Stimulated activated CD8-positive, alpha-beta memory T cell treated with anti-CD3 and anti-CD28 coated beads, Interleukin-12 subunit alpha, Interleukin-12 subunit beta, amount 100 ng/mL, for 24 hours (primary cell): ENCODE data around the gene ULK3.
A peak's percentile ranks its signal among the peaks of the same experiment; 100 is the strongest.

ENCODE experiments used
- DNase-seq: peaks from one replicate; pipeline ENCODE4 v3.0.0-alpha.2; 2020; ENCODE audit errors: extremely low read depth

ULK3 gene

DNA sequence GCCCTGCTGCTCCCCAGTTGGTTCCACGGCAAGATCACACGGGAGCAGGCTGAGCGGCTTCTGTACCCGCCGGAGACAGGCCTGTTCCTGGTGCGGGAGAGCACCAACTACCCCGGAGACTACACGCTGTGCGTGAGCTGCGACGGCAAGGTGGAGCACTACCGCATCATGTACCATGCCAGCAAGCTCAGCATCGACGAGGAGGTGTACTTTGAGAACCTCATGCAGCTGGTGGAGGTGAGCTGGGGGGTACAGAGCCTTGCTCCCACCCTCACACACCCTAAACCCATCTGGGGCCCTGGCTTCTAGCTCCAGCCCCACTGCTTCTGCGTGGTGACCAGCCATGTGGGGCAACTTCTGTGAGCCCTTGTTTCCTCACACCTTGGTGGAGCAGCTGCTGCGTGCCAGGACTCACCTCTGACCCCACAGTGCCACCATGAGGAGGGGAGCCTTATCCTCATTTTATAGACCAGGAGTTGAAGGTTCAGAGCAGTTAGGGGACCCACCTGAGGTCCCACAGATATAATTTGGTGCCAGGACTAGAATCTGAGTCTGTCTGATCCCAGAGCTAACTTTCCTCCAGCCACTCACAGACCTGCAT lies 43.6 kb downstream of the ULK3 start:
- DNase-seq = no peak

DNA sequence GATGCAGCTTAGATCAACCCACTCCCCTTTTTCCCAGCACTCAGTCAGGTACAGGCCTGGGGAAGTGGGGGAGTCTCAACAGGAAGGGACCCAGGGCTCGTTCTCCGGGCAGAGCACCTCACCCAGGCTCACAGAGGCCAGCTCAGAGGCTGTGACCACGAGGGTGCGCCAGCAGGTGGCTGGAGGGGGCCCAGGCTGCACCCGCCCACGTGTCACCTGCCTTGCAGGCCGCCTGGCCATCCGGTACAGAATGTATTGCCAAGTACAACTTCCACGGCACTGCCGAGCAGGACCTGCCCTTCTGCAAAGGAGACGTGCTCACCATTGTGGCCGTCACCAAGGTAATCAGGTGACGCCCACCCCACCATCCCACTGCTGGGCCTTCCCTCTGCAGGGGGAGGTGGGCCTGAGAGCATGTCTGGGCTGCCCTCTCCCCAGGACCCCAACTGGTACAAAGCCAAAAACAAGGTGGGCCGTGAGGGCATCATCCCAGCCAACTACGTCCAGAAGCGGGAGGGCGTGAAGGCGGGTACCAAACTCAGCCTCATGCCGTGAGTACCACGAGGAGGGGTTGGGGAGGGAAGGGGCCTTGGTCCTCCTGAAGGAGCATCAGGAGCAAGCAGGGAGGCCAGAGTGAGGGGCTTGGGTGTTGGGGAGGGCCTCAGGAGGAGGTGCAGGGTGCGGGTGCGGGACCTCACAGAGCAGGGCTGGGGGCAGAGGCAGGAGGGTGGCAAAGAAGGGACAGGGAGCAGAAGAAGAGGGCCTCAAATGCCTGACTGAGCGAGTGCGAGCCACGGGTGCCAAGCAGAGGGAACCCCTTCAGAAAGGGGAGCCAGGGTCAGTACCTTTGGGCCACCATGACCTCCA lies 44.3 kb downstream of the ULK3 start:
- no peak for DNase-seq

- DNase-seq = no peak
Measured at GRCh38 chr15:74795966-74796625, 46.9 kb downstream of the ULK3 start.

GRCh38 chr15:74794970-74795349 lies 48.0 kb downstream of the ULK3 start:
- no peak for DNase-seq

DNA sequence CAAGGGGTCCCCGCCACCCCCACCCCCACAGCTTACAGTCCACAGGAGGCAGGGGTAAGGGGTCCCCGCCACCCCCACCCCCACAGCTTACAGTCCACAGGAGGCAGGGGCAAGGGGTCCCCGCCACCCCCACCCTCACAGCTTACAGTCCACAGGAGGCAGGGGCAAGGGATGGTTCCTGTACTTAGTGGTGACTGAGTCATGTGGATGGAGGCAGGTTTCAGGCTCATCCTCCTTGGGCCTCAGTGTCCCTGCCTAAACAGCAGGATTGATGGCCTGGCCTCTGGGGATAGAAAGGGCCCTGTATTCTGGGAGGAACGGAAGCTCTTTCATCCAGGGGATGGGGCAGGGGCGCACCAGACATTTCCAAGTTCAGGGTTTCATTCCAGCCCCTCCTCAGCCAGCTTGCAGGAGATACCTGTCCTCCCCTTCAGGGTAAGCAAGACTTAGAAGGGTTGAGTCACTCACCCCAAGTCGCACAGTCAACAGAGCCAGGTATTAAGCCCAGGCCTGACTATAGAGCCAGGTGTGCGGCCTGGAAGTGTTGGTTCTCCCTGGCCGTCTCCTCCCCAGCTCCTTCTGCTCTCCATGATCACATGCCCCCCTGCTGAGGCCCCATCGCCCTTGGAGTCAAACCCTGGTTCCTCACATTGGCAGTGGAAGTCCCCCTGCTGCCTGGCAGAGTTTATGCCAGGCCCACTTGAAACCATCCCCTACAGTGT lies 48.5 kb downstream of the ULK3 start:
- no peak for DNase-seq

DNA sequence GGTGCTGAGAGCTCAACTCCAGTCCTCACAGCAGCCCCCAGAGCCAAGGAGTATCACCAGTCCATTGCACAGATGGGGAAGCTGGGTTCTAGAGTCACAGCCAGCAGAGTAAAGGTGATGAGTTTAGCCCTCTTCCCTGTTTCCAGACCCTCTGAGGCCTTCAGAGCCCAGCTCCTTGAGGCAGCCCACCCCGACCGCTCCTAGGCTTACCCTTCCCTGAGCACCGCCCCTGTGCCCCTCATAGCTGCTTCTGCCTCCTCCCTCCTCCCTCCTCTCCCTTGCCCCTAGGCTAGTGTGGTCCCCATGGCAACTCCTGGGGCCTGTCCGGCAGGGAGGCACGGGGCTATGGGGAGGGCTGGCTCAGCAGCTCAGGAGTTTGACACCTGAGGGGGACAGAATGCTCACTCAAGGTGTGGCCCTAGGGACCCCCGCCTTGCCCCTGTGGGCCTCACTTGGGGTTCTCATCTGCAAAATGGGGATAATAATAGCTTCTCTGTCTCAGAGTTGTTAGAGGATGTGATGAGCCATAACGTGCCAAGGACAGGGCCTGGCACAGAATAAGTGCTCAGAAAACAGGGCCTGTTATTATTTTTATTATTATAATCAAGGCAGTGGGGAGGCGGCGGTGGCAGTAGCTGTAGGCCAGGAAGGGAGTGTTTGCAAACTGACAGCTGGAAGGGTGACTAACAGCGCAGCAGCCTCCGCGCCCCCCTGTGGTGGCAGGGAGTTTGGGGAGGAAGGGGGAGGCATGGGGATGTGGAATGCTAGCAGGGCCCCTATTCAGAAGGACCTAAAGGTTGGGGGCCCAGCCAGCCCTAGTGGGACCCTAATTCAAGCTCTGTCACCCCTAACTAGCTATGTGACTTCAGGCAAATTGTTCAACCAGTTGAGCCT lies 49.6 kb downstream of the ULK3 start:
- no peak for DNase-seq

DNA sequence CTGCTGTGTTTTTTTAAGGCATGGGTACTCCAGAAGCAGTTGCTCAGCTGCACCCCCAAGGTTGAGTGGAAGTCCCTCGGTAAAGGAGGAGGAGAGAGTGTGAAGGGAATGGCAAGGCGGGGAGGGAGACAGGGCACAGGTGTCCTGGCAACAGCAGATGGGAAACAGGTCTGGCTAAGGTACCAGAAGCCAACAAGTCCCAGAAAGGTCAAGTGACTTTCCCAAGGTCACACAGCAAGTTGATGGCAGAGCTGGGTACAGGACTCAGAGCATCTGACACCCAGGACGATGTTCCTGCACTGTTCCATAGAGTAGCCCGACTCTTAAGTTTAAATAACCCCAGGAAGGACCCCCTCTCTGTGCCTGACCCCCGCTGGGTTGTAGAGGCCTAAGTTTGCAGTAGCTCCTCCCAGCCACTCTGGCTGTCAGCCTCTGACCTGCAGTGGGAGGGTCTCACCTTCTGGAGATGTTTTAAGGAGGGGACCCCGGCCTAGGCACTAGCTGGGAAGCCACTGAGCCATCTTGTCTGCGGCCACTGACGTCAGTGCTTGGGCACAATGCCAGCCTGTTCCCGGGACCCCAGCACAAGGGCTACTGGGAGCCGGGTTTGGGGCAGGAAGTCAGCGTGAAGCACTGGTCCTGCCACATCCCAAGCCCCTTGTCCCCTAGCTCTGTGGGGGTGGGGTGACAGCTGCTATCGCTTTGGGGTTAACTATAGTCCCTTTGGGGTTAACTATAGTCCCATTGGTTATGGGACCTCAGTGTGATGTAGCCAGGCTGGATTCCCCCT lies 50.5 kb downstream of the ULK3 start:
- DNase-seq = no peak

DNA sequence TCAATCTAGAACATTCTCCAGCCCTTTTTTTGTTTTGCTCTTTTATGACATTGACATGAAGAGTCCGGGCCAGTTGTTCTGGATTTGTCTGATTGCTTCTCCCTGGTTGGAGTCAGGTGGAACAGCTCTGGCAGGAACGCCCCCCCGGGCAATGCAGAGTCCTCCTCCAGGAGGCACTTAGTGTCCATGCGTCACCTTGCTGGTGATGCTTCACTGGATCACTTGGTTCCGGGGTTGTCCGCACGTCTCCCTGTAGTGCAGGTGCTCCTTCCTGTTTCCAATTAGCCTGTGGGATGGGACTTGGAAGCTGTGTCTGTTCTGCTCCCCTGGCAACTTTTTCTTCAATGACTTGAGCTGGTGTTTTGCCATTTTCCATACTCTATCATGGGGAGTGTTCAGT lies 51.3 kb downstream of the ULK3 start:
- no peak for DNase-seq

GRCh38 chr15:74791007-74791406 lies 51.9 kb downstream of the ULK3 start:
- no peak for DNase-seq

DNA sequence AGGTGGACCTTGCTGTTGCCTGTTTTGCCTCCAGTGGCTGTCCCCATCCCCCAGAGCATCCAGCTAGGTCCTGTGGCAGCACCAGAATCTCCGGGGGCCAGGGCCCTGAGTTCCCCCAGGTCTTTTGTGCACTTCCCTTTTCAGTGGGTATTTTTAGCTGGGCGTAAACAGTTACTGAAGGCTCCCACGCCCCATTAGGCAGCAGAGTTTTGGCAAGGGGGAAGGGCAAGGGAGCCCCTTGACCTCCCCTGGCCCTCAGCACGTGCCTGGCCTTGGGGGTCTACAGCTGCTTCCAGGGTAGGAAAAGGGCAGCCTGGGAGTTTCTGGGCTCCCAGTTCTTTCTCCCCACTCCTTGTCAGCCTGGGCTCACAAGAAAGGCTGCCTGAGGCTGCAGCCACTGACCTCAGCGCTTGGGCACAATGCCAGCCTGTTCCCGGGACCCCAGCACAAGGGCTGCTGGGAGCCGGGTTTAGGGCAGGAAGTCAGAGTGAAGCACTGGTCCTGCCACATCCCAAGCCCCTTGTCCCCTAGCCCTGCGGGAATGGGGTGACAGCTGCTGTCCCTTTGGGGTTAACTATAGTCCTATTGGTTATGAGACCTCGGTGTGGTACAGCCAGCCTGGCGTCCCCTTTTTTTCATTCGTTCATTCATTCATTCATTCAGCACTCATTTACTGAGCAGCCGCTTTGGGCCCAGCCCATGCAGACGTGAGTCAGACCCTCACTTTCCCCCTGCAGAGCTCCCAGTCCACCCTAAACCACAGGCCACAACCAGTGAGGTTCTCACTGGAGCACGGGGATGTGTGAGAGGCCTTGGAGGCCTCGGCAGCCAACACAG lies 52.7 kb downstream of the ULK3 start:
- DNase-seq = no peak

GRCh38 chr15:74789741-74790079 lies 53.2 kb downstream of the ULK3 start:
- no peak for DNase-seq

- DNase-seq = no peak
Measured at GRCh38 chr15:74789171-74789631, 53.8 kb downstream of the ULK3 start.

DNA sequence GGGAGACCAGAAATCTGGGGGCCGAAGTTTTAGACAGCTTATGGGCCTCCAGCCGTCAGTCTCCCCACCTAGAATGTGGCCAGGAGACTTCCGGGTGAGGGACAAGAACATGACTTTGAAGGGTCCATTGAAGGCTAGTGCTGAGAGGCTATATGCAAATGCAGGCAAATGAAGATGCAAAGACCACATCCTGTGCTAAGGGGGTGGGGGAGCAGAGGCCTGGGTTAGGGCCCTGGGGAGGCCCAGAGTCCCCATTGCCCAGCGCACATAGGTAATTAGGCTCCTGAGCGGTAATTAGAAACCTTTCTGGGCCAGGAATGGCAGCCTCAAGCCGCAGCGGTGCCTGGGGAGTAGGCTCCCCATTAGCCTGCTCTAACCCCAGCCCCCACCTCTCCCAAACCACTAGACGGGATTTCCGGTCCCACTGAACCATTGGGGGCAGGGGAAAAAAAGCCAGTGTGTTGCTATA lies 54.2 kb downstream of the ULK3 start:
- DNase-seq = no peak

DNA sequence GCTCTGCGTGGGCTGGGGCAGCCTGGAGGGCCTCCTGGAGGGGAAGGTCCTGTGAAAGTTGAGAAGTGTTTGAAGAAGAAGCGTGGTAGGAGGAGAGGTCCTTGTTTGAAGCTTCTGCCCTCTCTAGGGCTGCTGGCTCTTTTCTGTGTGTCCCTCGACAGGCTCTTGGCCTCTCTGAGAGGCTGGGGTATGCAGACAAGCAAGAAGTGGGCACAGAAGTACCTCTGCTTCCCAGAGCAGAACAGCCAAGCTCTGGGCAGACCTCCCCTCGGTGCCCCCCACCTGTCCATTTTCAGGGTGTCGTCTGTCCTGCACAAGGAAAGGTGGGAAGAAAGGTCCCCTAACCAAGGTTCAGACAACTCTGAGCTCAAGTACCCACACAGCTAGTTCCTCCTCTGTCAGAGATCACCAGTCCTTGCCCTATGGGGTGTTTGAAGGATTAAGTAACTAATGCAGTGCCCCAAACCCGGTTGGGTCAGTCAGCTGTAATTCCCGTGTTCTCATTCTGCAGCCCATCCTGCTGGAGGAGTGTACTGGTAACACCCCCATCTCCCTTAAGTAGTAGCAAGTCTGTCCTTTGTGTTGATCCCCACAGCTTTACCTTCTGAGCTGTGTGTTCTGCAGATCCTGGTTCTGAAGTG lies 54.8 kb downstream of the ULK3 start:
- no peak for DNase-seq

GRCh38 chr15:74787251-74788041 lies 55.5 kb downstream of the ULK3 start:
- DNase-seq = peak; percentile 82

- no peak for DNase-seq
Measured at GRCh38 chr15:74786551-74787165, 56.3 kb downstream of the ULK3 start.
